Dermis blood vessel endothelial cell (primary cell): Measurements from ENCODE around the gene ARSB. TPM values are rescaled to one million over a fixed set of nuclear protein-coding genes. Genes with fewer than 3 reads are reported as not detected.
"Not testable (repeated sequence)": the region's sequence is repeated elsewhere in the genome, so short reads cannot be mapped to it uniquely, and the experiment has no call there.

Source experiments
- DNase-seq: peaks from one replicate; pipeline ENCODE4 v3.0.0; 2010
- total RNA-seq: library from RNA; depleted of rRNA; stranded (reverse); fragments of >200 nt; gene quantifications from 2 replicates; pipeline ENCODE4 v1.2.3, GENCODE V29; 2014

Gene ARSB
- total RNA-seq, 1 donor from 2014 or later, result 15.7 TPM

DNA sequence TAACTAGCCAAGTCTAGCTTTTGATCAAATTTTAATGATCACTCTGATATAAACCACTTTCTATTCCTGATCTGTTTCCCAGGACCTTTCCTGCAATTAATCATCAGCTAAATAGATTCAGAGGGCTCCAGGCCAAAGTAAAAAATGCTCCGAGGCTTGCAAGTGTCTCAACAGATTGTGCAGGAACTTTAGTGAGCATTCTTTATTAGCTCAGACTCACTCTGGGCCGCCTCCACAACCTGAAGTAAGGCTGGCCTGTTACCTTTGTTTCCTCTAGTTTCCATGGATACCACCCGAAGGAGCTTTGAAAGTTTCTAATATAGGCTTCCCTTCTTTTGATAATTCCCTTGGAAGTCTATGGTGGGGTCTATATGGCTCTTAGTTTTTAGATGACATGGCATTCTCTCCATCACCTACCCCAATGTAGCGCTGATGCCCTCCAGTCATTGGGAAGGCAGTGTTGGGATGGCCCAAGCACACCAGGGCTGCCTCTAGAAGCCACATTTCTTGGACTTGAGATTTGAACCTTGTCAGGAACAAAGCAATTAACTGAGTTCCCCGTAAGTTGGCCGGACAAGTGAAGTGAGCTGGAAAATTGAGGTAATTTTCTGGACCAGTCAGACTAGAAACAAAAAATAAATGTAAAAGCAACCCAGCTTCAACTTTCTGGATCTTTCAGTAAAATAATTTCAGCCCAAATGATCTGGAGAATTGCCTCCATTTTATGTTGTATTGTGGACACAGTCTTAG lies 238.9 kb downstream of the ARSB start:
- DNase-seq, result no peak

DNA sequence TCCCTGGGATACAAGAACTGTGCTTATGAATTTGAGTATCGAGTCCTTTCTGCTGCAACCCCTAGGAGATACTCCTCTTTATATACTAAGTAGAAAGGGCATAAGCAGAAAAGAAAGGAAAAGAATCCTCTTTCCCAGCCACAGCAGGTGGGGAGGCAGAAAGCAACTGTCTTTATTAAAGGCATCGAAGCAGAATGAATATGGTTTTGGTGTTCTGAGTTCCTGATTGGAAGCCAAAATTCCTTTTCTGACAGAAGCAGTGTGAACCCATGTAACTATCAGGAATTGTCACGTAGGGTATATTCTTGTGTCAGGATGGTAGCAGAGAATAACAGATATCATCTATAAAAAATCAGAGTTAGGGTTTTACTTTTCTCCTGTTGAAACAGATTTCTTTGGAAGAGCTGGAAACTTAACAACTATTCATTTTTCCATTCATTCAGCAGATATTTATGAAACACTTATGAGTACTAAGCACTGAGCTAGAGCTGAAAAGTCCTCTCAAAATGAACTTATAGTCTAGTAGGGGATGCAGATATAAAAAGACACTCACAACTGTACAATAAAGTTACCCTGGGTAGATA lies 240.1 kb downstream of the ARSB start:
- no peak for DNase-seq

DNA sequence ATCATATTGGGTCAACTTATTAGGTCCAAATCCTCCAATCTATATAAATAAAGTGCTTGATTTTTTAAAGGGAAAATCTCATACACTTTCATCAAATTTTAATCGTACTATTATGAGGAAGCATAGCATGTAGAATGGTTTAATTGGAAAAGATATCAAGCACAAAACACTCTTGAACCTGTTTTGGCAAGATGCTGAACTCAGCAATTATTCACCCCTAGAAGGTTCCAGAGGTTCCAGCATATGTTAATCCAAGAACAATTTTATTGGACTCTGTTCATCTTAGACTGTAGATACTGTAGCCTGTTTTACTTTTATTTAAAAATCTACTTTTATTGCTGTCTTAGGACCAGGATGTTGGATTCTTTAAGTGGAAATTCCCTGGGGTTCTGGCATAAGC lies 244.1 kb downstream of the ARSB start:
- DNase-seq, result no peak

DNA sequence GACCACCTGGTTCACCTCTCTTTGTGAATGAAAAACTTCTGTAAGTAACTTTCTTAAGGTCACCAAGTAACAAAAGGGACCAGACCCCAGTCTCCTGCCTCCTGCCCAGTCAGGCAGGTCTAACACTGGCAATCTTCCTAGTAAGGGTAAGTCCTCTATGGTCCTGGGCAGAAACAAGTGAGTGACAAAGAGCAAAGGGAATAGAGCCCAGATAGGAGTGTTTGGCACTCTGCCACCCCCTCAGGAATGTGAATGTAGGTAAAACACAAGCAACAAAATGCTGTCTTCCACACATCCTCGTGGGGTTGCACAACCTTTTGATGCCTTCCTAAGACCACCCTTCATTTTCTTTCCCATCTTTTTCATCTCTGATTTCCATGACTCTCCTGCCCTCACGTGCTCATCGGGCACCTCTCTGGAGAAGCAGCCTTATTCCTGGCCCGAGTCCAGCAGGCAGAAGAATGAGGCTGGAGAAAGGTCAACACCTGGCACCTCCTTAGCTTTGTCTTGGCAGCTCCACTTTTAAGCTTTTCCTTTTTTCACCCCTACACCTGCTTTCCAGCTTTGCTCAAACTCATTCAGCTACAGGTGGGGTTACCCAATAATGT lies 246.3 kb downstream of the ARSB start:
- no peak for DNase-seq

DNA sequence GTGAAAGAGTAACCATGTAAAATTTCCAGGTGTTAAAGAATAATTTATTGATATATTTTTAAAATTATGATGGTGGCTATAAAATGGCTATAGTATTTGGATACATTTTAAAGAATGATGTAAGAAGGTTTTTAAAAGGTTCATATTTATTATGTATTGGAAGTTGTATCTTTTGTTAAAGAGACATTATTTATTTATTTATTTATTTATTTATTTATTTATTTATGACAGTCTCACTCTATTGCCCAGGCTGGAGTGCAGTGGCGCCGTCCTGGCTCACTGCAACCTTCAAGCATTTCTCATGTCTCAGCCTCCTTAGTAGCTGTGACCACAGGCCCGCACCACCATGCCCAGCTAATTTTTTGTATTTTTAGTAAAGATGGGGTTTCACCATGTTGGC lies 247.0 kb downstream of the ARSB start:
- no peak for DNase-seq

DNA sequence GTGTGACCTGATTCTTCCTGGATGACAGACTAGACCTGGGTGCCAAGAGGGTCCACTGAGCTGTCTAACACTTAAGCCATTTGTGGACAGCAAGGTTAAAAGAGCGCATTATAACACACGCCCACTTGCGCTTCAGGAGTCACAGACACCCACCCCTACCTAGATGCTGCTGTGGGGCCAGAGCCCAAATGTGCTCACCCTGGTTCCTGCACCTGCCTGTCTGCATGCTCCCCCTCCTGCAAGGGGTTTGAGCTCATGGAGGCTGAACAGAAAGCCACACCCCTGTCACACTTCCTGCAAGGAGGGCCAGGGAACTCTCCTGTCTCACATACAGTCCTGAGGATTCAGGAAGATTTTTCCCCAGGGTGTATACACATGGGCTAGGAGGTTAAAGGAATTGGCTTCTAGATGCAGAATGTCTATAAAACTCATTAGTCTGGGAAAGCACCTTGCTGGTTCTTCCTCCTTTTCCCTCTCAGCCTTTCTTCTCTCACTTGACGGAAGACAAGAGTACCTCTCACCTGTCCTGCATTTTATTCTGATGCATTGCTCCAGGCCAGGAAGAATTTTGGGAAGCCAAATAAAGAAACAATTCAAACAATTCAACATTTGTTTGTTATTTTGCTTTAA lies 249.2 kb downstream of the ARSB start:
- no peak for DNase-seq

DNA sequence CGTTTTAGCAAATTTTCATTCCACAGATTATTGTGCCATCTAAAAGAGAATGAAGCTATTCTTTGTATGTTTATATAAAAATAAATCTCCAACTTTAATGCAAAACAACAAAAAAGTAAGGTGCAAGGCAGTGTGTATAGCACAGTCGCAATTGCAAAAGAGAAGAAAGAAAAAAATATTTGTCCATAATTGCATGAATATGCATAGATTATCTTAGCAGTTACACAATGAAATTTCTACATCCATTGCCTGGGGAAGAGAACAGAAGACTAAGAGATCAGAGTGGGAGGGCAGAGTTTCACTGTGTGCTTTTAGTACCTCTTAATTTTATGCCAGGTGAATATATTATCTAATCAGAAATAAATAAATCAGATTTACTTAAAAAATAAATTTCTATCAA lies 250.2 kb downstream of the ARSB start:
- DNase-seq, result no peak

DNA sequence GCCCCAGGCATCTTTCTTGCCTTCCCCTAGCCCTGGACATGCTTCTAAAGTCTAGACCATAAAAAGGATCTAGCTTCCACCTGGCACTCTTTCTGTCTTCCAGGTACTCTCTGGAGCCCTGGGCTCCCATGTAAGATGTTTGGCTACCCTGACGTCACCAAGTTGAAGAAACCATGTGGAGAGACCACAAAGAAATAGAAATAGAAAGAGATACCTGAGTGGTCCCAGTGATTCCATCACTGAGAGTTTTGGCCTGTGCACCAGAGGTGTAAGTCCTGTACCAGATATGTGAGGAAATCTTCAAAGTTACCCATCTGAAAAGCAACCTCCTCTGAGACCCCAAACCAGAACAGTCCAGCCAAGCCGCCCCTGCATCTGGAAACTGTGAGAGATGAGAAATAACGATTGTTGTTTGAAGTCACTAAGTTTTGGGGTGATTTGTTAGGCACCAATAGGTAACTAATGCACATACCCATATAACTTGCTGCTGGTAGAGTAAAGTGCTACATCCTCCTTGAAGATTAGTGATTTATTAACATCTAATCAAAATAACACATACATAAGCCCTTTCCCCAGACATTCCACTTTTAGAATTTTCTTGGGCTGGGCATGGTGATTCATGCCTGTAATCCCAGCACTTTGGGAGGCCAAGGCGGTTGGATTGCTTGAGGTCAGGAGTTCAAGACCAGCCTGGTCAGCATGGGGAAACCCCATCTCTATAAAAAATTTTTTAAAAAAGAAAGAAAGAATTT lies 250.8 kb downstream of the ARSB start:
- DNase-seq, result no peak

DNA sequence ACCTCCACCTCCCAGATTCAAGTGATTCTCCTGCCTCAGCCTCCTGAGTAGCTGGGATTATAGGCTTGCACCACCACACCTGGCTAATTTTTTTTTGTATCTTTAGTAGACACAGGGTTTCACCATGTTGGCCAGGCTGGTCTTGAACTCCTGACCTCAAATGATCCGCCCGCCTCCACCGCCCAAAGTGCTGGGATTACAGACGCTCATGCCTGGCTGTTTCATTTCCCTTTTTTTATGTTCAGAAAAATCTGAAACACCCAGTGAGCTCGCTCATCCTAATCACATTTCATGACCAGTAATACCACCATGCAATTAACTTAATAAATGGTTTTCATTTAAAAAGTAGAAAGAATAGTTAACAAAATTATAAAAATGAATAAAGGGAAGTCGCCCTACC lies 252.4 kb downstream of the ARSB start:
- DNase-seq, result not testable (repeated sequence)

DNA sequence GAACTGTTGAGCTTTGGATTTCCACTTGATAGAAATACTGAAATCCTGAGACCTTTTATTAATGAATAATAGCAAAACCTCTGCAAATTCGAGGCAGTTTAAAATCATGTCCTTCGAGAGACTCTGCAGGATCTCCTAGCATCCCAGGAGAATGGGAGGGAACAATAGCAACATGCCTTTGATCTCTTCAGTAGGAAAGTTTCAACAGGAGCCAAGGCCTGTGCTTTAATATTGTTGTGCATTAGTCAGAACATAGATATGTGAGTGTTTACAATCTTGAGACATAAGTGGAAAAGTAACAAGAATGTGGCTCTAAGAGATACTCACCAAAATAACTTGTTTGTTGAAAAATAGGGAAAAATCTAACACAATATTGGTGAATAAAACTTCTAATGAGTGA lies 253.2 kb downstream of the ARSB start:
- peak; percentile 9 for DNase-seq

DNA sequence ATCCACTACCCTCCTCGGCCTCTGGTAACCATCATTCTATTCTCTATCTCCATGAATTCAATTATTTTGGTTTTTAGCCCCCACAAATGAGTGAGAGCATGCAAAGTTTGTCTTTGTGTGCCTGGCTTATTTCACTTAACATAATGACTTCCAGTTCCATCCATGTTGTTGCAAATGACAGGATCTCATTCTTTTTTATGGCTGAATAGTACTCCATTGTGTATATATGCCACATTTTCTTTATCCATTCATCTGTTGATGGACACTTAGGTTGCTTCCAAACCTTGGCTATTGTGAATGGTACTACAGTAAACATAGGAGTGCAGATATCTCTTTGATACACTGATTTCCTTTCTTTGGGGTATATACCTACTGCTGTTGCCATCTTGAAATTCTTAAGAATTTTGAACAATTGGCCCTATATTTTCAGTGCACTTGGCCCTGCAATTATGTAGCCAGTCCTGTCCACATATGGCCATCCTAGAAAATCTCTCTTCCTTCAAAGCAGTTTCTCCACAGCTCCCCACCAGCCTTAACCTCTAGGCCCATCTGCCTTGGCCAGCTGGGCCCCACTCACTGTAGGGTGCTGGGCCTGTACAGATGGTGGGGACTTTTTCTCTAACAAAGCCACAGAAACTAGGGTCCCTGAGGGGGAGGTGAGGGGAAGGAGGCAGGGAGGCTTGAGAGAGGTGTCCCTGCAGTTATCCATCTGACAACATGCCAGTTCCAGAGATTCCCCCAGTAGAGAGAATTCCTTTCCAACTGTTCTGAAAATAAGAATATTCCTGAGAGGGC lies 254.6 kb downstream of the ARSB start:
- no peak for DNase-seq

DNA sequence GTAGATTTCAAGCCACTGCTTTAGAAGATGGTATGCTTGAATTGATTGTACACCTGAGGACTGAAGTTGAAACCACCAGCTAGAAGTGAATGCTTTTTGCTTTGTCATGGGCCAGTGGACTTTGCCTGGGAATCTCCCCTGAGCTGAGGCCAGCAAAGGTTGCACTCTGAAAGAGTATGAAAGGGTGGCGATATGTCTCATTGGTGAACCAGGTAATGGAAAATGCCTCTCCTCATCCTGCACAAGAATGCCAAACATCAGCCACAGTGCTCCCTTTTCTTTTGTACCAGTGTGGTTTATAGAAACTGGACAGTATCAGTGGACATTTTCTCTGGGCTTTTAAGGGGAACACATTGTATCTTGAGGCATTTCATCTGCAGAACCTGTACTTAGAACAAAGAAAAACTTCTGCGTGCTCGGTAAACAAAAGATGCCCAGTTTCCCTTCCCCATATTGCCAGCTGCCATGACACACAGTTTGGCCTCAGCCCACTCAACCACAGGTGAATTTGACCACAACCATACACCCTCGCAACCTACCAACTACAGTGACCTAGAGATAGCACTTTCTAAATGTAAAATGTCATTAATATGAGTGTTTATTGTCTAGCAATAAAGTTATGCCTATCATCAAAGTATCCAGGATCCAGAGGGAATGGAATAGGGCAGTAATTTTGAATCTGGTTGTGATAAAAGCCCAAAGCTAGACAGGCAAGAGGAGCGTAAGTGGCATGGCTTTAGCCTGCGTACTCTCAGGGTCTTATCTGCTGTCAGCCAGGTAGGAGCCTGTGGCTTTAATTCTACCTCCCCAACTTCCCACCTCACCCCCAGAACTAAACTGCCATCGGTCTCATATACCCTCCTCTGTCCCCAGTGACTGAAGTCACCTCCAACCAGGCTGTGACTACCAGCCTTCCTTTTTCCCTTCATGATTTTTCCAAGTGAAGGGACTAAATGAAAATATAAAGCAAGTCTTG lies 257.0 kb downstream of the ARSB start:
- DNase-seq, result no peak

Other genes with a start within 250 kb of the ARSB start
- 0.68 and 1.4 TPM in 2 replicates for gene DMGDH, start 84.4 kb upstream of the ARSB start, total RNA-seq
- 5.4 and 18.7 TPM in 2 replicates for gene BHMT2, start 84.5 kb upstream of the ARSB start, total RNA-seq
- 0.28 TPM in 1 of 2 replicates, not detected in the other for gene BHMT, start 126.5 kb upstream of the ARSB start, total RNA-seq